GM11168 (cell line): Measurements from ENCODE around the gene EDA2R.

Experiments used
- in situ Hi-C: fragments of 300-500 bp; cut with MboI; formaldehyde crosslinking; loops from one replicate; pipeline ENCODE4 v1.12.0; 2022; ENCODE audit warnings: low sequenced_read_pairs; ENCODE audit not compliant: unreplicated experiment

Gene EDA2R

GRCh38 chrX:66638591-66639500 lies at the start of gene EDA2R:
TSS of gene EDA2R (minus strand) at chrX:66639078. CDS start at chrX:66616020, 23,058 bp downstream.
- in situ Hi-C loops: no loop called here

- in situ Hi-C loops: no loop called here
Observed at GRCh38 chrX:66684196-66684595, 45.3 kb upstream of the EDA2R start.

GRCh38 chrX:66680451-66680850 lies 41.6 kb upstream of the EDA2R start:
- in situ Hi-C loops: no loop called here

- in situ Hi-C loops: no loop called here
Observed at GRCh38 chrX:66677430-66677829, 38.6 kb upstream of the EDA2R start.

- in situ Hi-C loops: no loop called here
Observed at GRCh38 chrX:66676990-66677389, 38.1 kb upstream of the EDA2R start.

- in situ Hi-C loops: no loop called here
Observed at GRCh38 chrX:66676413-66676812, 37.5 kb upstream of the EDA2R start.

GRCh38 chrX:66675541-66675940 lies 36.7 kb upstream of the EDA2R start:
- in situ Hi-C loops: no loop called here

- in situ Hi-C loops: no loop called here
Observed at GRCh38 chrX:66674506-66674905, 35.6 kb upstream of the EDA2R start.

GRCh38 chrX:66672106-66672505 lies 33.2 kb upstream of the EDA2R start:
- in situ Hi-C loops: no loop called here

GRCh38 chrX:66654411-66654810 lies 15.5 kb upstream of the EDA2R start:
- in situ Hi-C loops: no loop called here

GRCh38 chrX:66635360-66635759 lies 3.5 kb downstream of the EDA2R start:
- in situ Hi-C loops: no loop called here

GRCh38 chrX:66634272-66634671 lies 4.6 kb downstream of the EDA2R start:
- in situ Hi-C loops: no loop called here

GRCh38 chrX:66633541-66633940 lies 5.3 kb downstream of the EDA2R start:
- in situ Hi-C loops: no loop called here

- in situ Hi-C loops: no loop called here
Observed at GRCh38 chrX:66632981-66633380, 5.9 kb downstream of the EDA2R start.

GRCh38 chrX:66632473-66632872 lies 6.4 kb downstream of the EDA2R start:
- in situ Hi-C loops: no loop called here

GRCh38 chrX:66625525-66625924 lies 13.4 kb downstream of the EDA2R start:
- in situ Hi-C loops: no loop called here

GRCh38 chrX:66622209-66622608 lies 16.7 kb downstream of the EDA2R start:
- in situ Hi-C loops: no loop called here

- in situ Hi-C loops: no loop called here
Observed at GRCh38 chrX:66616944-66617343, 21.9 kb downstream of the EDA2R start.

- in situ Hi-C loops: no loop called here
Observed at GRCh38 chrX:66602381-66602938, 36.4 kb downstream of the EDA2R start.

- in situ Hi-C loops: no loop called here
Observed at GRCh38 chrX:66601522-66601921, 37.4 kb downstream of the EDA2R start.

- in situ Hi-C loops: no loop called here
Observed at GRCh38 chrX:66579219-66579618, 59.7 kb downstream of the EDA2R start.

- in situ Hi-C loops: no loop called here
Observed at GRCh38 chrX:66553973-66554372, 84.9 kb downstream of the EDA2R start.
